Measurements from ENCODE around the gene ADH1C. TPM values are rescaled to one million over a fixed set of nuclear protein-coding genes. Genes with fewer than 3 reads are reported as not detected.
"Not testable (repeated sequence)": the region's sequence is repeated elsewhere in the genome, so short reads cannot be mapped to it uniquely, and the experiment has no call there.

Gene ADH1C
- total RNA-seq, 4 donors from 2014 or later: 62.7 to 129 (median 87.7) TPM

GRCh38 chr4:99323756-99324155 is 28.8 kb downstream of the ADH1C start:
- no peaks in the 10 kb centered on the region for H3K9me3 ChIP-seq
- no peaks in the 10 kb centered on the region for H3K27me3 ChIP-seq
- no peaks in the 10 kb centered on the region for H3K36me3 ChIP-seq
- DNase-seq: no peak
- TF ChIP-seq CTCF (IDR thresholded peaks at IDR 0.05) (no peak), POLR2A (IDR thresholded peaks at IDR 0.05) (no peak)
- H3K4me1 ChIP-seq: no peaks in the 10 kb centered on the region
- H3K27ac ChIP-seq: peak overlapping the region in 3 of 4 donors; percentile 39 to 77 (median 71)
- no peak overlapping the region for H3K4me3 ChIP-seq

- H3K4me1 ChIP-seq: no peaks in the 10 kb centered on the region
- TF ChIP-seq CTCF (IDR thresholded peaks at IDR 0.05) (no peak), POLR2A (IDR thresholded peaks at IDR 0.05) (no peak)
- DNase-seq: no peak
- H3K36me3 ChIP-seq: no peaks in the 10 kb centered on the region
- no peaks in the 10 kb centered on the region for H3K27me3 ChIP-seq
- peak within 1 kb of the TSS; percentile 25 to 63 (median 36) for H3K27ac ChIP-seq
- peak within 1 kb of the TSS in 3 of 4 donors; percentile 24 to 39 (median 36) for H3K4me3 ChIP-seq
- H3K9me3 ChIP-seq: no peaks in the 10 kb centered on the region
These were observed 31.0 kb downstream of the ADH1C start, which contains the start of gene ADH1B for GRCh38 chr4:99321241-99322191. Gene ADH1B, minus strand, starts transcription at chr4:99321401. Its CDS starts 70 bp downstream, at chr4:99321331.

GRCh38 chr4:99317811-99318210 is 34.7 kb downstream of the ADH1C start:
- H3K36me3 ChIP-seq, H3K4me1 ChIP-seq, H3K9me3 ChIP-seq, H3K27me3 ChIP-seq, DNase-seq: not testable (repeated sequence)
- H3K4me3 ChIP-seq: peak overlapping the region in 2 of 4 donors; percentile 23 to 36
- peak overlapping the region in 3 of 4 donors; percentile 1 to 46 (median 25) for H3K27ac ChIP-seq

GRCh38 chr4:99317354-99317753 is 35.2 kb downstream of the ADH1C start:
- Histone ChIP-seq H3K4me3 (peak overlapping the region in 2 of 4 donors; percentile 23 to 36), H3K9me3 (no peaks in the 10 kb centered on the region), H3K27me3 (no peaks in the 10 kb centered on the region), H3K27ac (peak overlapping the region in 3 of 4 donors; percentile 1 to 46 (median 25)), H3K4me1 (no peaks in the 10 kb centered on the region), H3K36me3 (no peaks in the 10 kb centered on the region)
- TF ChIP-seq POLR2A (IDR thresholded peaks at IDR 0.05) (no peak), CTCF (IDR thresholded peaks at IDR 0.05) (no peak)
- DNase-seq: no peak

GRCh38 chr4:99315839-99316238 is 36.7 kb downstream of the ADH1C start:
- H3K36me3 ChIP-seq: no peaks in the 10 kb centered on the region
- no peaks in the 10 kb centered on the region for H3K27me3 ChIP-seq
- H3K4me1 ChIP-seq: no peaks in the 10 kb centered on the region
- peak overlapping the region in 1 of 4 donors; percentile 19 for H3K27ac ChIP-seq
- H3K4me3 ChIP-seq: peak overlapping the region in 1 of 4 donors; percentile 8
- no peak for DNase-seq
- no peak for TF ChIP-seq POLR2A (IDR thresholded peaks at IDR 0.05)
- TF ChIP-seq CTCF (IDR thresholded peaks at IDR 0.05): no peak
- no peaks in the 10 kb centered on the region for H3K9me3 ChIP-seq

GRCh38 chr4:99314211-99314610 is 38.3 kb downstream of the ADH1C start:
- TF ChIP-seq POLR2A (IDR thresholded peaks at IDR 0.05) (no peak), CTCF (IDR thresholded peaks at IDR 0.05) (no peak)
- no peaks in the 10 kb centered on the region for H3K4me1 ChIP-seq
- H3K27ac ChIP-seq: peak overlapping the region in 1 of 4 donors; percentile 13
- H3K4me3 ChIP-seq: no peak overlapping the region
- no peak for DNase-seq
- H3K9me3 ChIP-seq: no peaks in the 10 kb centered on the region
- H3K27me3 ChIP-seq: no peaks in the 10 kb centered on the region
- no peaks in the 10 kb centered on the region for H3K36me3 ChIP-seq
